H4 (cell line): ENCODE measurements around the gene C11orf97. TPM values are rescaled to one million over a fixed set of nuclear protein-coding genes. Genes with fewer than 3 reads are reported as not detected.
A peak's percentile ranks its signal among the peaks of the same experiment; 100 is the strongest.
"Not testable (repeated sequence)": the region's sequence is repeated elsewhere in the genome, so short reads cannot be mapped to it uniquely, and the experiment has no call there.

Experiments
- DNase-seq: peaks from one replicate; pipeline ENCODE4 v3.0.0-alpha.2; 2015; ENCODE audit warnings: low spot score
- total RNA-seq: library from RNA; depleted of rRNA; stranded (reverse); fragments of >200 nt; shearing (Covaris generic); gene quantifications from 2 replicates; pipeline ENCODE4 v1.2.3, GENCODE V29; 2014

Gene C11orf97
- total RNA-seq, 1 experiment from 2014 or later, result not detected

DNA sequence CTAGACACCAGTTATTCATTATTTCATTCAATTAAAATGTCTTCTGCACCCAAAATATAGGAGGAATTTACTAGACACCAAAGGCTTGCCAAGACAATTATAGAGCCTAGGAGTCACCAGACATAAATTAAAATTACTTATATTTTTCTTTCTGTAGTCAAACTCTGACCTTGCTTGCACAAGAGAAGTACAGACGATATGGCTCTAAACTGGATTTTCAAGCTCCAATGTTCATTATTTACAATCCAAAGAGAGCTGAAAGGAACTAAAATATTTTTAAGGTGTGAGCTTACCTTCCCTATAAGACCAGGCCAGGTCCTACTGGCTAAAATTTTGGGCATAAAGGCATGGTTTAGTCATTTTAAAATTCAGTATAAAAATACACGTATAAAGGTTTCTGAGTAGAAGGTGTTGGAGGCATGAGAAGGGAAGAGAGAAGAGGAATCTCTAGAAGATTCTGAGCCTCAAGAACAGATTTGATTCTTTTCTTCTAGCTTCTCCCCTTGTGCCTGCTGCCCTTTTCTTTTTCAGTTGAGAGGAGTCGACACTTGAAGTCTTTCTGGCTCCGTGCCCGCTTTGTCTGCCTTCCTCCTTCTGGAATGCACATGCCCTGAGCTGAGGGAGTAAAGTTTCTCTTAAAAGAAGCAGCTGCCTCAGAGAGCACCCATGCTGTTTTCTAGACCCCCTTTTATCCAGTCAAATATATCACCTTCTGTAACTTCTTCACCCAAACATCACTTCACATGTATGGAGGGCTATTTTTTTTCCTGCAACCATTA, 13.5 kb downstream of the C11orf97 start:
- DNase-seq, result peak; percentile 26

DNA sequence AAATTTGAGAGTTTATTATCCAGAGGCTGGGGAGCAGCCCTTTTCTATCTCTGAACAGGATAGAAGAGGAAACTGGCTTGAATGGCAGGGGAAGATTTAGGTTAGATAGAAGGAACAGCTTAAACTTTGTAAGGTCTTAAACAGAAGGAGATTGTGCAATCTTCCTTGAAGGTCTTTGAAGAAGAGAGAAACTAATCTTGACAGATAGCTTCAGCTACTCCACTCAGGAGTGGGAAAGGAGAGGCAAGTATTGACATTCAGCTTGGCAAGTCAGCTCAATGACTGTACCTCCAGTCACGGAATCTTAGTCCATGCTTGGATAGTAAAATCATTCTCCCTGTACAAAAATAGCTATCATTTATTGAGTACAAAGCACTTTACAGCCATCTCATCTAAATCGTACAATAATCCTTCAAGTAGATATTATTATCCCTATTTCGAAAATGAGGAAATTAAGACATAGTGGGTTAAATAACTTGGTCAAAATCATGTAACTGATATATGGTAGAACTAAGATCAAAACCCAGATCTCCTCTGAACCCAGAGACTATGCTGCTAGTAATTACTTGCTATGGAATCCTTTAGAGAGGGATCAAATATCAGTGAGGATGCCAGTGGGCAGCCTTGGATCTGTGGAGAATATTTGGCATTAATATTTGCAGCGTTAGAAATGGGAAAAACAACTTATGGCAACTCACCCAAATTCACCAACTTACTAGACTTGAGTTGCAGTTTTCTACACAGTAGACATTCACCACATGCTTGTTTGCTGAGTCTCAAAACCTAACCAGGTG, 14.6 kb downstream of the C11orf97 start:
- DNase-seq, result no peak

- no peak for DNase-seq
Observed at GRCh38 chr11:94528551-94528950, 16.3 kb downstream of the C11orf97 start.

DNA sequence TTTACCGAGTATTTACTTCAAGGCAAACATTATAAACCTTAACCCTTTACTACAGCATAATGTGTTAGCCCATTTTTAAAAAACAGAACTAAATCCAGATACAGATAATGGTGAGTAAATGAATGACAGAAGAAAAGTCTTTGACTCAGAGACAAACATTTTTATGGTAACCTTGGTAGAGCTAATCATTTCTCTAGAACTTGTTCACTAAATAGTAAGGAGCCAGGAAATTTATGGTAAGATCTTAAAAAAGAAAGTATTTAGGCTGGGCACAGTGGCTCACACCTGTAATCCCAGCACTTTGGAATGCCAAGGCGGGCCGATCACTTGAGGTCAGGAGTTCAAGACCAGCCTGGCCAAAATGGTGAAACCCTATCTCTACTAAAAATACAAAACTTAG, 19.9 kb downstream of the C11orf97 start:
- no peak for DNase-seq

DNA sequence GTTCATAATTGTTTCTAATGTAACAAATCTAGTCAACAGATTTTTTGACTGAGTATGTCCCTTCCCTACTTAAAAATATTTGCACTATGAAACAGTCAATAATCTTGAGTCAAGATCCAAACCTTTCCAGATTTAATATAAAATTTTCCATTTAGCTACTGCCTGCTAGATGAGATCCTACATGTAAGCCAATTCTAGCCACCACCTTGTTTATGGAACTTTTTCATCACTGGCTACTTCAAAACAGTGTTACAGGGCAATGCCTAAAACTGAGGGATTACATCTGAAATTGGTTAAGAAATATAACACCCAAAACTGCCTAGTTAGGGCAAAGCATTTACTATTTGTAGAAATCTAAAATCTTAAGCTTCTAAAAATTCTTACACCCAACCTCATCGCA, 20.9 kb downstream of the C11orf97 start:
- DNase-seq, result no peak

DNA sequence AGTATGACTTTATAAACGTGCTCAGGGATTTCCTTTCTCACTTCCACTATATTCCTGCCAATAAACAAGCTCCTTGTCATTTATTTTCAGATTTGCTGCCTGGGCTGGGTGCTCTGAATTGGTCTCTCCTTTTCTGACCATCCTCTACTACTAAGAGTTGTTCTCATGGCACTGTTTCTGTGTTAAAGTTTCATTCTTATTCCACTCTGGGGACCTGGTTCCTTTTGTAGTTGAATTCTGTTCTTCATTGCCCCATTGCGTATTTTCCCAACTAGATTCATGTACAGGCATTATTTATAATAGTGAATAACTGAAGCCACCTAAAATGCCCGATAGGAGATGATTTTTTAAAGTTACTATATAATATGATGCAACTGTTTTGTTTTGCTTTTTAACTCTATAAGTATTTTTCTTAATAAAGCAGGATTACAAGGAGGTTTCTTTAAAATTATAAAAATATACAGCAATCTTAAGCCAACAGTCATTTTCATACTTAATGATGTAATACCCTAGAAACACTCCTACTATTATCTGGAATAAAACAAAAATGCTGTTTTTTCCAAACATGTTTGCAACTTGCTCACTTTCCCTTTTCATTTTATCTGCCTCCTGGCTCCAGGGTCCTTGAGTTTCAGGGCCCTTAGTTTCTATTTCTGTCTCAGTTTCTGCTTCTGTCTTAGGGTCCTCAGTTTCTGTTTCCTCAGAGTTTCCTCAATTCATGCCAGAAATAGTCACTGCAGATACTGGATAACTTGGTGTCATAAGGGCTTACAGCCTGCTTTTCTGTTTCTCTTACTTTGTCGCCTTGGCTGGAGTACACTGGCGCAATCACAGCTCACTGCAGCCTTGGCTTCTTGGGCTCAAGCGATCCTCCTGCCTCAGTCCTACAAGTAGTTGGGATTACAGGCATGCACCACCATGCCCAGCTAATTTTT, 21.7 kb downstream of the C11orf97 start:
- no peak for DNase-seq

- DNase-seq, result no peak
Observed at GRCh38 chr11:94536386-94536785, 24.1 kb downstream of the C11orf97 start.

- DNase-seq, result no peak
Observed at GRCh38 chr11:94537031-94537600, 24.9 kb downstream of the C11orf97 start.

- DNase-seq, result no peak
Observed at GRCh38 chr11:94539420-94539819, 27.2 kb downstream of the C11orf97 start.

GRCh38 chr11:94543695-94544645, 31.7 kb downstream of the C11orf97 start, which contains the start of gene FUT4:
Gene FUT4, plus strand, starts transcription at chr11:94543921. Its CDS starts 213 bp downstream, at chr11:94544134.
- DNase-seq, result no peak

DNA sequence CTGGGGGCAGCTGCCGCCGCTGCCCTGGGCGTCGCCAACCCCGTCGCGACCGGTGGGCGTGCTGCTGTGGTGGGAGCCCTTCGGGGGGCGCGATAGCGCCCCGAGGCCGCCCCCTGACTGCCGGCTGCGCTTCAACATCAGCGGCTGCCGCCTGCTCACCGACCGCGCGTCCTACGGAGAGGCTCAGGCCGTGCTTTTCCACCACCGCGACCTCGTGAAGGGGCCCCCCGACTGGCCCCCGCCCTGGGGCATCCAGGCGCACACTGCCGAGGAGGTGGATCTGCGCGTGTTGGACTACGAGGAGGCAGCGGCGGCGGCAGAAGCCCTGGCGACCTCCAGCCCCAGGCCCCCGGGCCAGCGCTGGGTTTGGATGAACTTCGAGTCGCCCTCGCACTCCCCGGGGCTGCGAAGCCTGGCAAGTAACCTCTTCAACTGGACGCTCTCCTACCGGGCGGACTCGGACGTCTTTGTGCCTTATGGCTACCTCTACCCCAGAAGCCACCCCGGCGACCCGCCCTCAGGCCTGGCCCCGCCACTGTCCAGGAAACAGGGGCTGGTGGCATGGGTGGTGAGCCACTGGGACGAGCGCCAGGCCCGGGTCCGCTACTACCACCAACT, 32.5 kb downstream of the C11orf97 start:
- DNase-seq, result no peak

GRCh38 chr11:94545264-94546161, 33.3 kb downstream of the C11orf97 start:
- no peak for DNase-seq

DNA sequence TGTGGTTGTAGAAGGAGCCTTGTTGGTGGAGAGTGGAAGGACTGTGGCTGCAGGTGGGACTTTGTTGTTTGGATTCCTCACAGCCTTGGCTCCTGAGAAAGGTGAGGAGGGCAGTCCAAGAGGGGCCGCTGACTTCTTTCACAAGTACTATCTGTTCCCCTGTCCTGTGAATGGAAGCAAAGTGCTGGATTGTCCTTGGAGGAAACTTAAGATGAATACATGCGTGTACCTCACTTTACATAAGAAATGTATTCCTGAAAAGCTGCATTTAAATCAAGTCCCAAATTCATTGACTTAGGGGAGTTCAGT, 33.9 kb downstream of the C11orf97 start:
- DNase-seq, result no peak

GRCh38 chr11:94546886-94547285, 34.6 kb downstream of the C11orf97 start:
- DNase-seq, result no peak

DNA sequence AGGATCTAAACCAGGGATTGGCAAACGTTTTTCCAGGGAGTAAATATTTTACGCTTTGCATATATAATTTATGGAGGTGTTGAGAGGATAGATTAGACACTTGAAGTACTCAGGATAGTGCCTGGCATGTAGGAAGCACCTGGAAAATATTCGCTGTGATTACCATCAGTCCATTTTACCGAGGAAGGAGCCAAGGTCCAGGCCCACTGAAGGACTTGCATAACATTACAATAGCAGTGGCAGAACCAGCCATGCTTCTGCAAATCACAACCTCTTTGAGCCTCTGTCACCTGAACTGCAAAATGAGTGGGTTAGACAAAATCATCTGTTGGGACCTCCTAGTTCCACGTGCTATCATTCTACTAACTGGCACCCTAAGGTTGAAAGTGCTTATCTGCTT, 36.9 kb downstream of the C11orf97 start:
- DNase-seq, result no peak

GRCh38 chr11:94550513-94550912, 38.3 kb downstream of the C11orf97 start:
- no peak for DNase-seq

- peak; percentile 45 for DNase-seq
Observed at GRCh38 chr11:94553938-94554337, 41.7 kb downstream of the C11orf97 start.

DNA sequence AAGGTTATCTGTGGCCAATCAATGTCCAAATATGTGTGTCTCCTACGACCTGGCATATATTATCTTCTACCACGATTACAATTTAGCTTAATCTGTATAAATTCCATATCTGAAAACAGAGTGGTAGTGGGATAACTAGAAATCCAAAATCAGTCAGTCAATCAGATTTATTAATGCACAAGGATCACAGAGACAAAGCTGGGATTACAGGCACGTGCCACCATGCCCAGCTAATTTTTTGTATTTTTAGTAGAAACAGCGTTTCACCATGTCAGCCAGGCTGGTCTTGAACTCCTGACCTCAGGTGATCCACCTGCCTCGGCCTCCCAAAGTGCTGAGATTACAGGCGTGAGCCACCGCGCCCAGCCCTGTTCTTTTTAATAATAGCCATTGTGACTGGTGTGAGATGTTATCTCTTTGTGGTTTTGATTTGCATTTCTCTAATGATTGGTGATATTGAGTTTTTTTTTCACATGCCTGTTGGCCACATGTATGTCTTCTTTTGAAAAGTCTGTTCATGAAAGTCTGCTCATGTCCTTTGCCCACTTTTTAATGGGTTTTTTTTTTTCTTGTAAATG, 43.6 kb downstream of the C11orf97 start:
- DNase-seq, result not testable (repeated sequence)

DNA sequence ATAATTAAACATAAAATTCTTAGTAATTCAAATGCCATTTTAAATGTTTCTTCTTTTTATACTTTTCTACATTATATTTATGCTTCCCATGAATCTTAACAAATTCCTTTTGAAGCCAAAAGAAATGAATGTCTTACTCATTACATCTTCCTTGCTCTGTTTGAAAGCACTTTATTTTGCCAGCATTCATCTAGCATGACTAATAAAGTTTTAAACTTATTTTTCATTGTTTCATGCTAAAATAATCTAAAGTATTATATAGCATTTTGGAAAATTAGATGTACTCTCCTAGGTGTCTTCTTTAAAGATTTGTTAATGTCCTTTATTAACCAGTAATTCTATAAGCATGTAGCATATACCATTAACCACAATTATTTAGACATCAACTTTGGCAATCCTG, 45.2 kb downstream of the C11orf97 start:
- no peak for DNase-seq
